HFF-Myc (cell line): ENCODE measurements around the gene CRTC2.

Experiments used
- DNase-seq: peaks from one replicate; pipeline ENCODE4 v3.0.0-alpha.2; 2011; ENCODE audit warnings: low read depth; ENCODE audit errors: extremely low read depth
- H3K4me3 ChIP-seq: replicated peaks from 2 replicates; pipeline ENCODE4 v1.5.1; 2011; ENCODE audit warnings: low read depth, mild to moderate bottlenecking, control low read depth, low read length
- TF ChIP-seq, protein P1 (sequence below): IDR thresholded peaks from 2 replicates; pipeline ENCODE4 v1.5.1; 2012; ENCODE audit warnings: mild to moderate bottlenecking, low read depth, low read length, control low read depth; ENCODE audit errors: missing control alignments

CRTC2 gene

DNA sequence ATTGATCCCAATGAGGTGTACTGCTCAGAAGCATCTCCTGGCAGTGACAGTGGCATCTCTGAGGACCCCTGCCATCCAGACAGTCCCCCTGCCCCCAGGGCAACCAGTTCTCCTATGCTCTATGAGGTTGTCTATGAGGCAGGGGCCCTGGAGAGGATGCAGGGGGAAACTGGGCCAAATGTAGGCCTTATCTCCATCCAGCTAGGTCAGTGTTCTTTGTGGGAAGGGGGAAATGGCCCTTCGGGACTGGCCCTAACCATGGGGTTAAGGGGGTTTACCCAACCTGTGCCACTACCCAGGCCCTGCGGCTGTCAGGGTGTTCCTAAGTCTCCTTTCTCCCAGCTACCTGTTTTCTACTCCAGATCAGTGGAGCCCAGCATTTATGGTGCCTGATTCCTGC is 10.6 kb upstream of the CRTC2 start:
- H3K4me3 ChIP-seq, result peak overlapping the region; percentile 68
- TF ChIP-seq, protein P1, sequence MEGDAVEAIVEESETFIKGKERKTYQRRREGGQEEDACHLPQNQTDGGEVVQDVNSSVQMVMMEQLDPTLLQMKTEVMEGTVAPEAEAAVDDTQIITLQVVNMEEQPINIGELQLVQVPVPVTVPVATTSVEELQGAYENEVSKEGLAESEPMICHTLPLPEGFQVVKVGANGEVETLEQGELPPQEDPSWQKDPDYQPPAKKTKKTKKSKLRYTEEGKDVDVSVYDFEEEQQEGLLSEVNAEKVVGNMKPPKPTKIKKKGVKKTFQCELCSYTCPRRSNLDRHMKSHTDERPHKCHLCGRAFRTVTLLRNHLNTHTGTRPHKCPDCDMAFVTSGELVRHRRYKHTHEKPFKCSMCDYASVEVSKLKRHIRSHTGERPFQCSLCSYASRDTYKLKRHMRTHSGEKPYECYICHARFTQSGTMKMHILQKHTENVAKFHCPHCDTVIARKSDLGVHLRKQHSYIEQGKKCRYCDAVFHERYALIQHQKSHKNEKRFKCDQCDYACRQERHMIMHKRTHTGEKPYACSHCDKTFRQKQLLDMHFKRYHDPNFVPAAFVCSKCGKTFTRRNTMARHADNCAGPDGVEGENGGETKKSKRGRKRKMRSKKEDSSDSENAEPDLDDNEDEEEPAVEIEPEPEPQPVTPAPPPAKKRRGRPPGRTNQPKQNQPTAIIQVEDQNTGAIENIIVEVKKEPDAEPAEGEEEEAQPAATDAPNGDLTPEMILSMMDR, result no peak
- no peak for DNase-seq

DNA sequence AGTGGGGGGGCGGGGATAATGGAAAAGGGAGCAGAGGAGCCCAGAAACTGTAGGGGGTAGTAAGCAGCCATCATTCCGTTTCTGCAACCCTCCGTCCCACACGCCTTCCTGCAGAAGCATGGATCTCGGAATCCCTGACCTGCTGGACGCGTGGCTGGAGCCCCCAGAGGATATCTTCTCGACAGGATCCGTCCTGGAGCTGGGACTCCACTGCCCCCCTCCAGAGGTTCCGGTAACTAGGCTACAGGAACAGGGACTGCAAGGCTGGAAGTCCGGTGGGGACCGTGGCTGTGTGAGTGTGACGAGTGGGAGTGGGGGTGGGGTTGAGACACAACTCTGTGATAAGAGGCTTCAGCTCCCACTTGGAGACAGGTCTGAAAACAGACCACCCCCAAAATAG is 10.0 kb upstream of the CRTC2 start:
- TF ChIP-seq, protein P1, result no peak
- no peak for DNase-seq
- peak overlapping the region; percentile 68 for H3K4me3 ChIP-seq

DNA sequence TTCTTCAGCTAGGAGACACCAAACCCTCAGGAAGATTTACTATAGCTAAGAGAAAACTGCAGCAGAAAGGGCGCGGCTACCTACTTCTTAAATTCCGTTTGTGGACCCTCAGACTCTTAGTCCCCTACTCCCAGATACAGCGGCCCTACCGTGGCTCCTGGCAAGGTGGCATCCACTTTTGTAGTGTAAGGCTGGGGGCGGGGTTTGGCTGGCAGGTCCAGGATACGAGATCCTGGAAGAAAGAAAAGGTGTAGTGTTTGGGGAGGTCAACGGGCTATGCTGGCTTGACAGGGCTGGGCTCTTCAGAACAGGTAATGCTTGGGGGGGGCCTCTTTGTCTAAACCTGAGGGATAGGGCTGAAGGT is 9.6 kb upstream of the CRTC2 start:
- no peak for DNase-seq
- H3K4me3 ChIP-seq, result peak overlapping the region; percentile 68
- TF ChIP-seq, protein P1, result no peak

DNA sequence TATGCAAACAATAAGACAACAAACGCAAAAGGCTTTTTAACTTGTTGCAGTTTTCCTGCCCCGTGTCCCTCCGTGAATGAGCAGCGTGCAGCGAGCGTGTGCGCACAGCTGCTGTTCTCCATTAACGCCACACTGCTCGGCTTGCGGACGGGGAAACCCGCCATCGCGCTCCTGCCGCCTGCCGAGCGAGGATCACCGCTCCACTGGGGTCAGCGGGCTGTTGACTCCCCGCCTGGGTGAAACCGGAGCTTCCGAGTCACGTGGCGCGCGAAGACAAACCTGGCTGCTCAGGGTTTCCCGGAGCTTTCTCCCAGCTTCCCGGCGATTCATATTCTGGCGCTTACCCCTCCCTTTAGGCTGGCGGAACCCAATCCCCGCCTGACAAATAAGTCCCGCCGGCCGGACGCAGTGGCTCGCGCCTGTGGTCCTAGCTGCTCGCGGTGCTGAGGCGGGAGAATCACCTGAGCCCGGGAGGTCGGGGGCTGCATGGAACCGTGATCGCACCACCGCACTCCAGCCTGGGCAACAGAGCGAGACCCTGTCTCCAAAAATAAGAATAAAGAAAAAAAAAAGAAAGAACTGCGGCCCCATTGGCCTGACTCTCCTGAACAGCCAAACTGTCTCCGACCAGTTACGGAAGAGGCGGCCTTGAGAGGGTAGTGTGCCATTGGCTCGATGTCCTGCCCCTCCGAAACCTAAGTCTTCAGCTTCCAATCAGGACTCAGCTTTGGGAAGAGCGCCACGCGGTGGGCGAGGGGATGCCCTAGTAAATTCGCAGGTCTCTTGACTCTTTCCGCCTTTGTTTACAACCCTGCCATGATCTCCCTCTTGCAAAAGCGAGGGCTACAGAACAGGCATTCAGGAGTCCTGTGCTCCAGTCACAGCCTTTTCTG is 8.9 kb upstream of the CRTC2 start, which contains the start of gene CREB3L4:
Gene CREB3L4 (plus strand): TSS at position 796 of the 893 bp plus-strand sequence. CDS start 624 bp downstream, outside the sequence.
- TF ChIP-seq, protein P1, result peak; percentile 34
- DNase-seq, result peak; percentile 95
- H3K4me3 ChIP-seq, result peak within 1 kb of the TSS; percentile 68

DNA sequence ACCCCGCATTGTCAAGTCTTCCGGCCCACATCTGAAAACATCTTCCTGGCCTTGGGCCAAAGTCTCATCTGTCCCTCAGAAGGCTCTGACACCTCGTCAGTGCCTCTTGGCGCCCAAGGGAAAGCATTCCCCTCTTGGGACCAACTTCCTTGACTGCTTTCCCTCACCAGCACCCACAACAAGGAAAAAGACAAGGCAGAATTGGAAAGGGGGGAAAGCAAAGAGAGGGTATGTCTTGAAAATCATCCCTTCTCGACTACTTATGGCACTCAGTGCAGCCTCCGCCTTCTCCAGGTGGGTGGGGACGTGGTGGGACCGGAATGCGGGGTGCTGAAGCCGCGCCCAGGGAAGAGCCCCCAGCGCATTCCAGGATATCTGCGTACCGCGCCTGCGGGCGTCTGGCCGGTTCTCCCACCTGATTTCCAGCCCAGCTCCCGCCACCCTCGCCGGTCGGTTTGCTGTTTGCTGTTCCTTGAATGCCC is 5.5 kb upstream of the CRTC2 start:
- DNase-seq, result no peak
- peak overlapping the region; percentile 83 for H3K4me3 ChIP-seq
- TF ChIP-seq, protein P1, result no peak

DNA sequence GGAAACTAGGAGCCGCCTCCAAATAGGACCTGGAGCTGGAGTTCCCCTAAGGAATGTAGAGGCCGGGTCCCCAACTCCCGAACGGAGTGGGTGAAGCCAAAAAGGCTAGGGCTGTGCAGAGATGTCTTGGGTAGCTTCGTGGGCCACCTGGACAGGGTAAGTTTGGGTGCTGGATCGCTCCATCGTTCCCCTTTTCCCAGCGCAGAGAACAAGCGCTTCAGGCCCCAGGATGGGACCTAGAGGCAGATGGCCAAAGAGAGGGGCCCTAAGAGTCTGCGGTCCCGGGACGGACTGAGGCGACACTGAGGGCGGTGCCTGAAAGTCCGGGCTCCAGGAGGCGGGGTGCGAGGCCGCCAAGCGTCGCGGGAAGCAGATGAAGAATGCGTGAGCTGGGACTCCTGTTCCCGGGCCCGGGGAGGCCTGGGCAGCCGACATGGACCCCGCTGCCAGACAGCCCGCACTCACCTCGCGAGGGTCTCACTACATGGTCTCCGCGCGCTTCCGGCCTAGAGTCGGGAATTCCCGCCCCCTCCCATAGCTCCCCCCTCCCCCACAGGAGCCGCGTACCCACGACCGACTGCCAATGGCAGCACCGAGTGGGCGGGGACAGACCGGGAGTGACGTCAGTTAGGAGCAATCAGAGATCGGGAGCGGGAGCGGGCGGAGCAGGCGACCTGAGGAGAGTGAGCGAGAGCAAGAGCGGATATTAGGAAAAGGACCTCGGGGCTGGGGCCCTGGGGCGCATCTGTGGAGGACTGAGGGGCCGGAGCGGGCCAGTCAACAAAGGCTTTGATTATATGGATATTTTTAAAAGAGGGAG is 4.8 kb upstream of the CRTC2 start, which contains the start of gene SLC39A1:
Gene SLC39A1 (minus strand): TSS at position 508 of the 820 bp plus-strand sequence. CDS start 822 bp downstream, outside the sequence.
- peak within 1 kb of the TSS; percentile 83 for H3K4me3 ChIP-seq
- TF ChIP-seq, protein P1, result no peak
- peak; percentile 89 for DNase-seq
